Stomach (tissue), 4 donors: ENCODE results near the gene ZNF672.

Experiments
- EP300 ChIP-seq: sonication (generic); formaldehyde crosslinking; IDR thresholded peaks from one replicate; pipeline ENCODE4 v1.6.1; 2017; ENCODE audit warnings: antibody characterized with exemption
- POLR2A ChIP-seq, 4 donors: fragments of 450-650 bp; IDR thresholded peaks; one replicate each; pipeline ENCODE4 v1.6.1; 2016; ENCODE audit warnings: antibody characterized with exemption in 4 of 4, control low read depth in 2 of 4, mild to moderate bottlenecking in 1 of 4, moderate library complexity in 1 of 4
- POLR2AphosphoS5 ChIP-seq, 3 donors: sonication (generic); formaldehyde crosslinking; IDR thresholded peaks; one replicate each; pipeline ENCODE4 v1.6.1; 2016; ENCODE audit warnings: antibody characterized with exemption in 3 of 3
- TF ChIP-seq, protein P1 (sequence below), 7 experiments: fragments of 450-650 bp in 4 of 7; fragments of 200-600 bp in 3 of 7; sonication (generic) in 3 of 7; IDR thresholded peaks; one replicate each; pipeline ENCODE4 v1.5.1; 2016 to 2019; ENCODE audit warnings: antibody characterized with exemption in 7 of 7, control low read depth in 2 of 7, mild to moderate bottlenecking in 1 of 7

DNA sequence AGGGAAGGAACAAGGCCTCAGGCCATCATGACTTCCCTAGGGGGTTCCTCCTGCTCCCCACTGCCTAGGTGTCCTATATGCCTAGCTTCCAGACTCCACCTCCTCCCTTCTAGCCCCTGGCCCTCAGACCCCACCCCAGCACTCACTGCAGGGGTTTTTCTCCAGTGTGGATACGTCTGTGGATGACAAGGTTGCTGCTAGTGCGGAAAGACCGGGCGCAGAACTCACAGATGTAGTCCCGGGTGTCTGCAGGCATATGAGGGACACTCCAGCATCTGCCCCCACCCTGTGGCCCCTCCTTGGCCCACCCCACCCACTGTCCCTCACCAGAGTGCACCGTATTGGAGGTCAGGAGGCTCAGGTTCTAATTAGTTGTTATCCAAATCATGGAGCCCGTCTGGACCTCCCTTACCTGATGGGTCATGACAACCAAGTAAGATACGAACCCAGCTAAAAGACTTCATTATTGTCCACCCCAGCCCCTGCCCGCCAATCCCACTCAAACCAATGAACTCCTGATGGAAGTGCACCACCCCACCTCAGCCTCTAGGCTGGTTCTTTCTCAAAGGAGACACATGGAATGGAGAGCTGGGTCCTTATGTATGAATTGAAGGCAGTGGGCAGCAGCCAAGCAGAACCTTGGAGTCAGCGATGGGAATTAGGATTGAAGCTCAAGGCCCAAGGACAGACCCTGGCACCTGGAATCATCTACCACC, 12.7 kb downstream of the ZNF672 start:
- TF ChIP-seq POLR2AphosphoS5 (IDR thresholded peaks at IDR 0.05), result no peak
- TF ChIP-seq, protein P1, sequence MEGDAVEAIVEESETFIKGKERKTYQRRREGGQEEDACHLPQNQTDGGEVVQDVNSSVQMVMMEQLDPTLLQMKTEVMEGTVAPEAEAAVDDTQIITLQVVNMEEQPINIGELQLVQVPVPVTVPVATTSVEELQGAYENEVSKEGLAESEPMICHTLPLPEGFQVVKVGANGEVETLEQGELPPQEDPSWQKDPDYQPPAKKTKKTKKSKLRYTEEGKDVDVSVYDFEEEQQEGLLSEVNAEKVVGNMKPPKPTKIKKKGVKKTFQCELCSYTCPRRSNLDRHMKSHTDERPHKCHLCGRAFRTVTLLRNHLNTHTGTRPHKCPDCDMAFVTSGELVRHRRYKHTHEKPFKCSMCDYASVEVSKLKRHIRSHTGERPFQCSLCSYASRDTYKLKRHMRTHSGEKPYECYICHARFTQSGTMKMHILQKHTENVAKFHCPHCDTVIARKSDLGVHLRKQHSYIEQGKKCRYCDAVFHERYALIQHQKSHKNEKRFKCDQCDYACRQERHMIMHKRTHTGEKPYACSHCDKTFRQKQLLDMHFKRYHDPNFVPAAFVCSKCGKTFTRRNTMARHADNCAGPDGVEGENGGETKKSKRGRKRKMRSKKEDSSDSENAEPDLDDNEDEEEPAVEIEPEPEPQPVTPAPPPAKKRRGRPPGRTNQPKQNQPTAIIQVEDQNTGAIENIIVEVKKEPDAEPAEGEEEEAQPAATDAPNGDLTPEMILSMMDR (IDR thresholded peaks at IDR 0.05), result no peak
- no peak for TF ChIP-seq EP300
- TF ChIP-seq POLR2A (IDR thresholded peaks at IDR 0.05), result no peak
